ENCODE measurements around the gene WDR70. TPM values are rescaled to one million over a fixed set of nuclear protein-coding genes. Genes with fewer than 3 reads are reported as not detected.
"Not testable (repeated sequence)": the region's sequence is repeated elsewhere in the genome, so short reads cannot be mapped to it uniquely, and the experiment has no call there.

Gene WDR70
- polyA plus RNA-seq, 4 donors, result 45.5 to 57.2 (median 55.1) TPM

GRCh38 chr5:37740331-37741066, 361.4 kb downstream of the WDR70 start:
- no peak for DNase-seq (ENCODE audit: low read depth in 4 of 4, low spot score in 3 of 4)

- DNase-seq (ENCODE audit: low read depth in 4 of 4, low spot score in 3 of 4), result no peak
Observed at GRCh38 chr5:37742111-37742510, 363.0 kb downstream of the WDR70 start.

GRCh38 chr5:37751227-37751626, 372.1 kb downstream of the WDR70 start:
- no peak for DNase-seq (ENCODE audit: low read depth in 4 of 4, low spot score in 3 of 4)

GRCh38 chr5:37754976-37755375, 375.9 kb downstream of the WDR70 start:
- no peak for DNase-seq (ENCODE audit: low read depth in 4 of 4, low spot score in 3 of 4)

- no peak for DNase-seq (ENCODE audit: low read depth in 4 of 4, low spot score in 3 of 4)
Observed at GRCh38 chr5:37755581-37755980, 376.5 kb downstream of the WDR70 start.

GRCh38 chr5:37756248-37756647, 377.1 kb downstream of the WDR70 start:
- DNase-seq (ENCODE audit: low read depth in 4 of 4, low spot score in 3 of 4), result no peak

GRCh38 chr5:37757980-37758582, 379.0 kb downstream of the WDR70 start:
- DNase-seq (ENCODE audit: low read depth in 4 of 4, low spot score in 3 of 4), result no peak

GRCh38 chr5:37767251-37767650, 388.1 kb downstream of the WDR70 start:
- DNase-seq (ENCODE audit: low read depth in 4 of 4, low spot score in 3 of 4), result no peak

GRCh38 chr5:37767961-37768360, 388.8 kb downstream of the WDR70 start:
- DNase-seq (ENCODE audit: low read depth in 4 of 4, low spot score in 3 of 4), result no peak

- no peak for DNase-seq (ENCODE audit: low read depth in 4 of 4, low spot score in 3 of 4)
Observed at GRCh38 chr5:37768371-37768770, 389.3 kb downstream of the WDR70 start.

GRCh38 chr5:37769108-37769507, 390.0 kb downstream of the WDR70 start:
- no peak for DNase-seq (ENCODE audit: low read depth in 4 of 4, low spot score in 3 of 4)

- no peak for DNase-seq (ENCODE audit: low read depth in 4 of 4, low spot score in 3 of 4)
Observed at GRCh38 chr5:37769840-37770239, 390.7 kb downstream of the WDR70 start.

- no peak for DNase-seq (ENCODE audit: low read depth in 4 of 4, low spot score in 3 of 4)
Observed at GRCh38 chr5:37770786-37771185, 391.7 kb downstream of the WDR70 start.

GRCh38 chr5:37771203-37771611, 392.1 kb downstream of the WDR70 start:
- DNase-seq (ENCODE audit: low read depth in 4 of 4, low spot score in 3 of 4), result no peak

- DNase-seq (ENCODE audit: low read depth in 4 of 4, low spot score in 3 of 4), result no peak
Observed at GRCh38 chr5:37771731-37772130, 392.6 kb downstream of the WDR70 start.

GRCh38 chr5:37772255-37772654, 393.1 kb downstream of the WDR70 start:
- no peak for DNase-seq (ENCODE audit: low read depth in 4 of 4, low spot score in 3 of 4)

- no peak for DNase-seq (ENCODE audit: low read depth in 4 of 4, low spot score in 3 of 4)
Observed at GRCh38 chr5:37773809-37774208, 394.7 kb downstream of the WDR70 start.

- no peak for DNase-seq (ENCODE audit: low read depth in 4 of 4, low spot score in 3 of 4)
Observed at GRCh38 chr5:37774912-37775483, 395.9 kb downstream of the WDR70 start.

- no peak for DNase-seq (ENCODE audit: low read depth in 4 of 4, low spot score in 3 of 4)
Observed at GRCh38 chr5:37776826-37777225, 397.7 kb downstream of the WDR70 start.

GRCh38 chr5:37777432-37778130, 398.5 kb downstream of the WDR70 start:
- no peak for DNase-seq (ENCODE audit: low read depth in 4 of 4, low spot score in 3 of 4)

GRCh38 chr5:37781409-37781808, 402.3 kb downstream of the WDR70 start:
- DNase-seq (ENCODE audit: low read depth in 4 of 4, low spot score in 3 of 4), result not testable (repeated sequence)
